Urothelium cell line (cell line): Measurements from ENCODE around the gene FLT4.
A peak's percentile ranks its signal among the peaks of the same experiment; 100 is the strongest.
"Not testable (repeated sequence)": the region's sequence is repeated elsewhere in the genome, so short reads cannot be mapped to it uniquely, and the experiment has no call there.

Experiments
- DNase-seq: peaks from one replicate; pipeline ENCODE4 v3.0.0; 2011; ENCODE audit warnings: low spot score, mixed read lengths
- FAIRE-seq: peaks from 2 replicates; lab custom pipeline; 2011; peaks lifted over from hg19 to GRCh38; lab: Jason Lieb, UNC

FLT4 gene

GRCh38 chr5:180670586-180671359 lies 21.4 kb upstream of the FLT4 start:
- peak; percentile 59 for DNase-seq

GRCh38 chr5:180670157-180670556 lies 20.8 kb upstream of the FLT4 start:
- FAIRE-seq (peak; percentile 99), DNase-seq (no peak)

More at GRCh38 chr5:180670586-180671359, 21.4 kb upstream of the FLT4 start:
- FAIRE-seq = no peak

- DNase-seq (no peak), FAIRE-seq (no peak)
Measured at GRCh38 chr5:180669661-180670060, 20.3 kb upstream of the FLT4 start.

GRCh38 chr5:180668835-180669596 lies 19.6 kb upstream of the FLT4 start:
- no peak for DNase-seq
- FAIRE-seq = no peak

GRCh38 chr5:180666812-180667211 lies 17.4 kb upstream of the FLT4 start:
- no peak for FAIRE-seq

GRCh38 chr5:180665682-180666404 lies 16.4 kb upstream of the FLT4 start:
- FAIRE-seq (no peak), DNase-seq (no peak)

More at GRCh38 chr5:180666812-180667211, 17.4 kb upstream of the FLT4 start:
- no peak for DNase-seq

GRCh38 chr5:180658774-180659564 lies 9.6 kb upstream of the FLT4 start:
- no peak for FAIRE-seq
- DNase-seq = no peak

- not testable (repeated sequence) for DNase-seq, FAIRE-seq
Measured at GRCh38 chr5:180655243-180655642, 5.8 kb upstream of the FLT4 start.

GRCh38 chr5:180652771-180653170 lies 3.4 kb upstream of the FLT4 start:
- DNase-seq = no peak
- no peak for FAIRE-seq

GRCh38 chr5:180652346-180652745 lies 2.9 kb upstream of the FLT4 start:
- DNase-seq (no peak), FAIRE-seq (no peak)

GRCh38 chr5:180648658-180649296 lies 623 bp downstream of the FLT4 start:
- DNase-seq = no peak

GRCh38 chr5:180647941-180648500 lies 1.4 kb downstream of the FLT4 start:
- DNase-seq = no peak
- no peak for FAIRE-seq

More at GRCh38 chr5:180648658-180649296, 623 bp downstream of the FLT4 start:
- no peak for FAIRE-seq

GRCh38 chr5:180647465-180647864 lies 1.9 kb downstream of the FLT4 start:
- no peak for FAIRE-seq
- no peak for DNase-seq

- no peak for DNase-seq
- FAIRE-seq = no peak
Measured at GRCh38 chr5:180646963-180647305, 2.5 kb downstream of the FLT4 start.

- FAIRE-seq (no peak), DNase-seq (no peak)
Measured at GRCh38 chr5:180646289-180646962, 3.0 kb downstream of the FLT4 start.

- FAIRE-seq = no peak
Measured at GRCh38 chr5:180645274-180646204, 3.9 kb downstream of the FLT4 start.

GRCh38 chr5:180644825-180645273 lies 4.6 kb downstream of the FLT4 start:
- FAIRE-seq (no peak), DNase-seq (no peak)

More at GRCh38 chr5:180645274-180646204, 3.9 kb downstream of the FLT4 start:
- no peak for DNase-seq
